ENCODE results near the gene NKG7.

The NKG7 gene

GRCh38 chr19:51347209-51347928 lies 25.1 kb downstream of the NKG7 start:
- no peak overlapping the region for H2BK5ac ChIP-seq (ENCODE audit: low read depth, low read length, poor library complexity, severe bottlenecking)
- H4K91ac ChIP-seq (ENCODE audit: low read length): no peak overlapping the region
- H3K36me3 ChIP-seq (ENCODE audit: control insufficient read depth in 1 of 2, insufficient read depth in 2 of 2, low read depth in 1 of 2, low read length in 2 of 2): peaks cover 51 to 73% of the 10 kb centered on the region in 2 experiments
- H2AFZ ChIP-seq (ENCODE audit: low read depth, low read length): no peak overlapping the region
- H4K8ac ChIP-seq (ENCODE audit: low read length): no peak overlapping the region
- H3K27ac ChIP-seq (ENCODE audit: low read length, poor library complexity, severe bottlenecking): no peak overlapping the region
- H3K27me3 ChIP-seq (ENCODE audit: control insufficient read depth in 1 of 2, insufficient read depth in 1 of 2, low read length in 2 of 2): no peaks in the 10 kb centered on the region
- no peak overlapping the region for H3K14ac ChIP-seq (ENCODE audit: low read length in 2 of 2)
- no peak overlapping the region for H2BK15ac ChIP-seq (ENCODE audit: low read depth, poor library complexity, severe bottlenecking)
- no peak overlapping the region for H2BK120ac ChIP-seq (ENCODE audit: low read depth, low read length)
- no peak overlapping the region for H3K9ac ChIP-seq (ENCODE audit: low read length)
- H3K4me2 ChIP-seq (ENCODE audit: low read length, poor library complexity, severe bottlenecking): no peak overlapping the region
- H3K4me1 ChIP-seq (ENCODE audit: control insufficient read depth, insufficient read depth, low read depth, low read length): no peaks in the 10 kb centered on the region
- WGBS: 86% methylated on average over 10 of the region's 10 CpGs
- no peak for DNase-seq
- H2AK5ac ChIP-seq (ENCODE audit: low read length, severe bottlenecking): no peak overlapping the region
- no peak overlapping the region for H3K4me3 ChIP-seq (ENCODE audit: insufficient read depth in 1 of 2, low read depth in 1 of 2, low read length in 2 of 2)
- no peak overlapping the region for H3K23ac ChIP-seq (ENCODE audit: low read length in 2 of 2)
- no peak overlapping the region for H3K18ac ChIP-seq (ENCODE audit: low read depth in 1 of 2, low read length in 2 of 2)
- H2BK12ac ChIP-seq (ENCODE audit: low read length in 2 of 2): no peak overlapping the region
- H3K9me3 ChIP-seq (ENCODE audit: control insufficient read depth, low read length): no peaks in the 10 kb centered on the region
- H3K79me1 ChIP-seq (replicated peaks; ENCODE audit: low read length, poor library complexity, severe bottlenecking): peaks cover 2% of the 10 kb centered on the region
- H3K4ac ChIP-seq (ENCODE audit: low read depth in 1 of 2, low read length in 2 of 2): no peak overlapping the region

- Histone ChIP-seq H3K4ac (ENCODE audit: low read depth in 1 of 2, low read length in 2 of 2) (no peak overlapping the region), H3K23ac (ENCODE audit: low read length in 2 of 2) (no peak overlapping the region)
These were observed 25.7 kb downstream of the NKG7 start for GRCh38 chr19:51346742-51347141.

GRCh38 chr19:51345076-51345620 lies 27.3 kb downstream of the NKG7 start:
- H2AK5ac ChIP-seq (ENCODE audit: low read length, severe bottlenecking): no peak overlapping the region
- H4K8ac ChIP-seq (ENCODE audit: low read length): no peak overlapping the region
- H4K91ac ChIP-seq (ENCODE audit: low read length): no peak overlapping the region
- WGBS: 96% methylated on average over 9 of the region's 9 CpGs
- peaks cover 0 to 3% of the 10 kb centered on the region in 2 experiments for H3K27me3 ChIP-seq (ENCODE audit: control insufficient read depth in 1 of 2, insufficient read depth in 1 of 2, low read length in 2 of 2)
- DNase-seq: no peak
- H3K9me3 ChIP-seq (ENCODE audit: control insufficient read depth, low read length): no peaks in the 10 kb centered on the region
- no peak overlapping the region for H2BK120ac ChIP-seq (ENCODE audit: low read depth, low read length)
- peaks cover 2% of the 10 kb centered on the region for H3K79me1 ChIP-seq (replicated peaks; ENCODE audit: low read length, poor library complexity, severe bottlenecking)
- peaks cover 7% of the 10 kb centered on the region for H3K4me1 ChIP-seq (ENCODE audit: control insufficient read depth, insufficient read depth, low read depth, low read length)
- H3K23ac ChIP-seq (ENCODE audit: low read length in 2 of 2): no peak overlapping the region
- no peak overlapping the region for H3K9ac ChIP-seq (ENCODE audit: low read length)
- H2BK15ac ChIP-seq (ENCODE audit: low read depth, poor library complexity, severe bottlenecking): no peak overlapping the region
- H3K18ac ChIP-seq (ENCODE audit: low read depth in 1 of 2, low read length in 2 of 2): no peak overlapping the region
- H3K4me2 ChIP-seq (ENCODE audit: low read length, poor library complexity, severe bottlenecking): no peak overlapping the region
- no peak overlapping the region for H2AFZ ChIP-seq (ENCODE audit: low read depth, low read length)
- peaks cover 34 to 54% of the 10 kb centered on the region in 2 experiments for H3K36me3 ChIP-seq (ENCODE audit: control insufficient read depth in 1 of 2, insufficient read depth in 2 of 2, low read depth in 1 of 2, low read length in 2 of 2)
- no peak overlapping the region for H3K4me3 ChIP-seq (ENCODE audit: insufficient read depth in 1 of 2, low read depth in 1 of 2, low read length in 2 of 2)
- no peak overlapping the region for H3K4ac ChIP-seq (ENCODE audit: low read depth in 1 of 2, low read length in 2 of 2)
- H2BK5ac ChIP-seq (ENCODE audit: low read depth, low read length, poor library complexity, severe bottlenecking): no peak overlapping the region
- H3K14ac ChIP-seq (ENCODE audit: low read length in 2 of 2): no peak overlapping the region
- no peak overlapping the region for H2BK12ac ChIP-seq (ENCODE audit: low read length in 2 of 2)
- no peak overlapping the region for H3K27ac ChIP-seq (ENCODE audit: low read length, poor library complexity, severe bottlenecking)

More at GRCh38 chr19:51346742-51347141, 25.7 kb downstream of the NKG7 start:
- DNase-seq: no peak
- Histone ChIP-seq H3K4me3 (ENCODE audit: insufficient read depth in 1 of 2, low read depth in 1 of 2, low read length in 2 of 2) (no peak overlapping the region), H2BK12ac (ENCODE audit: low read length in 2 of 2) (no peak overlapping the region), H2BK5ac (ENCODE audit: low read depth, low read length, poor library complexity, severe bottlenecking) (no peak overlapping the region), H3K14ac (ENCODE audit: low read length in 2 of 2) (no peak overlapping the region), H3K9ac (ENCODE audit: low read length) (no peak overlapping the region), H3K4me2 (ENCODE audit: low read length, poor library complexity, severe bottlenecking) (no peak overlapping the region), H4K8ac (ENCODE audit: low read length) (no peak overlapping the region), H3K18ac (ENCODE audit: low read depth in 1 of 2, low read length in 2 of 2) (no peak overlapping the region), H2AFZ (ENCODE audit: low read depth, low read length) (no peak overlapping the region), H3K4me1 (ENCODE audit: control insufficient read depth, insufficient read depth, low read depth, low read length) (no peaks in the 10 kb centered on the region), H3K27ac (ENCODE audit: low read length, poor library complexity, severe bottlenecking) (no peak overlapping the region), H3K79me1 (replicated peaks; ENCODE audit: low read length, poor library complexity, severe bottlenecking) (peaks cover 2% of the 10 kb centered on the region), H2BK120ac (ENCODE audit: low read depth, low read length) (no peak overlapping the region), H3K9me3 (ENCODE audit: control insufficient read depth, low read length) (no peaks in the 10 kb centered on the region), H3K36me3 (ENCODE audit: control insufficient read depth in 1 of 2, insufficient read depth in 2 of 2, low read depth in 1 of 2, low read length in 2 of 2) (peaks cover 44 to 67% of the 10 kb centered on the region in 2 experiments), H4K91ac (ENCODE audit: low read length) (no peak overlapping the region), H3K27me3 (ENCODE audit: control insufficient read depth in 1 of 2, insufficient read depth in 1 of 2, low read length in 2 of 2) (no peaks in the 10 kb centered on the region), H2BK15ac (ENCODE audit: low read depth, poor library complexity, severe bottlenecking) (no peak overlapping the region), H2AK5ac (ENCODE audit: low read length, severe bottlenecking) (no peak overlapping the region)
- WGBS: 91% methylated on average over 17 of the region's 17 CpGs

GRCh38 chr19:51342631-51343569 lies 29.6 kb downstream of the NKG7 start:
- H3K4ac ChIP-seq (ENCODE audit: low read depth in 1 of 2, low read length in 2 of 2): no peak overlapping the region

More at GRCh38 chr19:51342631-51343569, 29.6 kb downstream of the NKG7 start:
- H3K14ac ChIP-seq (ENCODE audit: low read length in 2 of 2): no peak overlapping the region
- H3K36me3 ChIP-seq (ENCODE audit: control insufficient read depth in 1 of 2, insufficient read depth in 2 of 2, low read depth in 1 of 2, low read length in 2 of 2): peaks cover 29 to 33% of the 10 kb centered on the region in 2 experiments
- H3K4me2 ChIP-seq (ENCODE audit: low read length, poor library complexity, severe bottlenecking): no peak overlapping the region
- peaks cover 14% of the 10 kb centered on the region for H3K4me1 ChIP-seq (ENCODE audit: control insufficient read depth, insufficient read depth, low read depth, low read length)
- H4K91ac ChIP-seq (ENCODE audit: low read length): peak overlapping the region; percentile 45
- H2BK120ac ChIP-seq (ENCODE audit: low read depth, low read length): no peak overlapping the region
- no peak overlapping the region for H2BK12ac ChIP-seq (ENCODE audit: low read length in 2 of 2)
- DNase-seq: no peak
- H3K4me3 ChIP-seq (ENCODE audit: insufficient read depth in 1 of 2, low read depth in 1 of 2, low read length in 2 of 2): no peak overlapping the region
- no peak overlapping the region for H3K23ac ChIP-seq (ENCODE audit: low read length in 2 of 2)
- no peak overlapping the region for H3K27ac ChIP-seq (ENCODE audit: low read length, poor library complexity, severe bottlenecking)
- H3K9me3 ChIP-seq (ENCODE audit: control insufficient read depth, low read length): no peaks in the 10 kb centered on the region
- H3K18ac ChIP-seq (ENCODE audit: low read depth in 1 of 2, low read length in 2 of 2): no peak overlapping the region
- no peaks in the 10 kb centered on the region for H3K79me1 ChIP-seq (replicated peaks; ENCODE audit: low read length, poor library complexity, severe bottlenecking)
- no peak overlapping the region for H2AK5ac ChIP-seq (ENCODE audit: low read length, severe bottlenecking)
- H3K9ac ChIP-seq (ENCODE audit: low read length): no peak overlapping the region
- H4K8ac ChIP-seq (ENCODE audit: low read length): peak overlapping the region; percentile 40
- peaks cover 0 to 3% of the 10 kb centered on the region in 2 experiments for H3K27me3 ChIP-seq (ENCODE audit: control insufficient read depth in 1 of 2, insufficient read depth in 1 of 2, low read length in 2 of 2)
- H2AFZ ChIP-seq (ENCODE audit: low read depth, low read length): no peak overlapping the region
- WGBS: 59% methylated on average over 9 of the region's 9 CpGs
- H2BK15ac ChIP-seq (ENCODE audit: low read depth, poor library complexity, severe bottlenecking): no peak overlapping the region
- no peak overlapping the region for H2BK5ac ChIP-seq (ENCODE audit: low read depth, low read length, poor library complexity, severe bottlenecking)
